Stimulated activated CD4-positive, alpha-beta T cell treated with anti-CD3 and anti-CD28 coated beads, Interleukin-4, amount 100 ng/mL, for 48 hours (primary cell): Measurements from ENCODE around the gene CD300LG.
"Not testable (repeated sequence)": the region's sequence is repeated elsewhere in the genome, so short reads cannot be mapped to it uniquely, and the experiment has no call there.

Source experiments
- DNase-seq, 2 donors: peaks; one replicate each; pipeline ENCODE4 v3.0.0-alpha.2; 2020; ENCODE audit warnings: low read depth in 2 of 2

Gene CD300LG

DNA sequence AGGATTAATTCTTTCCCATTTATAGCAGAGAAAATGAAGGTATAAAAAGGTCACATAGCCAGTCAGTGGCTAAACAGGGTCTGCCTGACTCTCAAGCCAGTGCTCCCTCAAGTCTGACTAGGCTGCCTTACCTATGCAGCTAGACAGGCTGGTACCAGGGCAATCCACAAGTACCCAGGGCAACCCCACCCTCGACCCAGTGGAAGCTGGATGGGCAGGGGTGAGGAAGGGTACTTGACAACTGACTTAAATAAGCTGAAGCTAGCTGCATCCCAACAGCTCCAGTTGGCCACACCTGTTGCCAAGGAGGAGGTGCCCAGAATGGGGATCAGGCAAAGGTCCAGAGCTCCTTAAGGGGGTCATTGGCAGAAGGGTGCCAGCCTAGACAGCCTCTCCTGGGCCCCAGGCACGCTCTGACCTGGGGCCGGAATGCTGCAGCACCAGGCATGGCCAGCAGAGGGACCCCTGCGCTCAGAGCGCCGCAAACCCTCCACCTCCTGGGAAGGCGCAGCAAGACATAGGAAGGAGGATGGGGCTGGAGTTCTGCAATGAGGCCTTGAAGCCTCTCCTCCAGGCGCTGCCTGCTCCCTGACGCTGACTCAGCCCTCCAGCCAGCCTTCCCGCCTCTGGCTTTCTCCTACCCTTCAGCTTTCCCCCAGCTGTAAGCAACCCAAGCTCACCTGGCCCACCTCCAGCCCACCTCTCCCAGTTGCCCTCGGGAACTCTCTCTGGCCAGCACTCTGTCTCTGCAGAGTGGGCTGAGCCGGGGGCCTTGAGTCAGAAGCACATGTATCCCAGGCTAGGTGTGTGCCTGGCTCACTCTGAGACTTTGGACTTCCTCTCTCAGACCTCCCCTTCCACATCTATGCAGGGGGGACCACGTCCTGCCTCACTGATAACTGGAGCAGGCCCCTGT lies 31.5 kb downstream of the CD300LG start:
- peak; percentile 44 to 70 for DNase-seq

GRCh38 chr17:43879723-43880419 lies 32.9 kb downstream of the CD300LG start:
- DNase-seq, result no peak

- peak; percentile 32 to 42 for DNase-seq
Observed at GRCh38 chr17:43880420-43880991, 33.5 kb downstream of the CD300LG start.

- no peak for DNase-seq
Observed at GRCh38 chr17:43881181-43881580, 34.2 kb downstream of the CD300LG start.

DNA sequence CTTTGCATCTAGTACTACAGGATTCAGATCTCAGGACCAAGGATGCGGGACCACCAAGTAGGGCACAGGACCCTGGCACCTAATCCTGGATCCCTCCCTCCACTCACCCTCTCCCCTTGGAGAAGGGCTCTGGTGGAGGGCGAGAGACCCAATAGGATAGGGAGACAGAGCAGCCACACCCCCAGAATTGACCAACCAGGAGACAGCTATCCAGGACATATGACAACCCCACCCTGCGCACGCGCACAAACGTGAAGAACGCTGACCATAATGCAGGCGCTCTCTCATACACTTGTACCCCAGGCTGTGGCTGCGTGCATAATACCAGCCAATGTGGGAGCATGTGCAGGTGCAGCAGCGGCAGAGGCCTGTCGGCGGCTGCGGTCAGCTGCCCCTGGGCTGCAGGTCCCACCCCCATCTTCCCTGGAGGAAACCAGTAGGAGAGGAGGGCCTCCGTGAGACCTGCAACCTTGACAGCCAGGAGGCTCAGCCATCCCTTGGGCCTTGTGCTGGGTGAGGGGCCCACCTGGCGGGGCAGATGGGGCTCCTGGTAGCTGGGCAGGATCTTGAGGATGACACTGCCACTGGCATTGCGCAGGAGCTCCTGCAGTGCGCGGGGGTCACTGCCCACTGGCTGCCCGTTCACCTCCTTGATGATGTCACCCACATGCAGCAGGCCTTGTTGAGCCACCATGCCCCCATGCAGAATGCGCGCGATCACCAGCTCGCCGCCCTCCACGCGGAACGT lies 35.0 kb downstream of the CD300LG start:
- DNase-seq, result no peak

DNA sequence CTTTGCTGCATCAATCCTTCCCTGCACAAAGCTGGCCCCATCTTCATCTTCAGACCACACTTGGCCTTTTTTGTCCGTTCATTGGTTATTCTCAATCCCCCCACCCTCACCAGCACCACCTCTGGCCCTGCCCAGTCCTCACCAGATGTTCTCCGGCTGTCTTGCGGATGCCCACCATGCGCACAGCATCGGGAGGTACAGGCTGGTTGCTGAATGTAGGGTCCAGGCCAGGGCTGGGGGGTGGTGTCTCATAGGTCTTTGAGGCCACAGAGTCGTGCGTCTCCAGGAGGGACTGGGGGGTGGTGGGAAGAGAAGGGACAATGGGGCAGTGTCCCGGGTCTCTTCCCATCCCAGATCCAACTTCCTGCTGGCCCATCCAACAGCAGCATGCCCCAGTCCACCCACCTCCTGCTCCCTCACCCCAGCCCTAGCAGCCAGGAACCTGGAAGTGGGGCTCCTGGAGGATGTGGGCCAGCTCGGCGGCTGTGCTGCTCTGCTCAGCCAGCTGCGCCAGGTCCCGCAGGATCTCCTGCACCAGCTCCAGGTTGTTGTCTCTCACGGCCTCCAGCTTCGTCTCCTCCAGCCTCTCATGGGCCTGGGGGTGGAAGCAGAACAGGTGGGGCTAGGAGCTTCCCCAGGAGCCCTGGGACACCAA lies 35.9 kb downstream of the CD300LG start:
- DNase-seq, result no peak

DNA sequence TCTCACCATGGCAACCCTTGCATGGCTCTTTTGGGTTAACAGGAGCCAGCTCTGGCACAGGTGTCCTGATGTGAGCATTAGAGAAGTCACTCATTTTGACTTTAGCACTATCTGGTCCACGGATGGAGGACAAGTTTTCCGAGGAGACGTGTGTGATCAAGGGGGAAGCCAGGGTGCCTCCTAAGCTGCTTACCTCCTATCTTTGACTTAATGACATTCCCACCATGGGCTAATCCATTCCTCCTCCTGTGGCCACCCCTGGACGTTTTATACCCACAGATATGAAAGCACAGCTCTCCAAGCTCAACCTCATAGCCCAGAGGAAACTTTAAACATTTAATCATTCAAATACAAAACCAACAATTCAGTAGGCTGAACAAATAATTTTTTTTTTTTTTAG lies 41.6 kb downstream of the CD300LG start:
- no peak for DNase-seq

DNA sequence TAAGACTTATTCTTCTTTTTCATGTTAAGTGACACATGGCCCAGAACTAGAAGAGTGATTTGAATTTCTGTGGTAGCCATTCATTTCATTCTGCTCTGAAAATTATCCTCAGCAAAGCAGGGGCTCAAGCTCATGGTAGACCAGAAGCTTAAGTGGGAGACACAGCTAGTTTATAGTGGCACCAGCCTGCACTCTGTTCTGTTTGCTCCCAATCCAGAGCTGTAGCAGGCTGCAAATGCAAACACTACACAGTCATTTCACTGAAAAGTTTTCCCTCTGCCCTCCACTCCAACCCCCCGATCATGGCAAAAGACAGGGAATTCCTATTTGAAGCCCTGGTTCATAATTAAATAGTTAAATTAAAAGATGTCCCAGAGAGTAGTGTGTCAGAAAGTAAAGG lies 43.3 kb downstream of the CD300LG start:
- DNase-seq, result no peak

DNA sequence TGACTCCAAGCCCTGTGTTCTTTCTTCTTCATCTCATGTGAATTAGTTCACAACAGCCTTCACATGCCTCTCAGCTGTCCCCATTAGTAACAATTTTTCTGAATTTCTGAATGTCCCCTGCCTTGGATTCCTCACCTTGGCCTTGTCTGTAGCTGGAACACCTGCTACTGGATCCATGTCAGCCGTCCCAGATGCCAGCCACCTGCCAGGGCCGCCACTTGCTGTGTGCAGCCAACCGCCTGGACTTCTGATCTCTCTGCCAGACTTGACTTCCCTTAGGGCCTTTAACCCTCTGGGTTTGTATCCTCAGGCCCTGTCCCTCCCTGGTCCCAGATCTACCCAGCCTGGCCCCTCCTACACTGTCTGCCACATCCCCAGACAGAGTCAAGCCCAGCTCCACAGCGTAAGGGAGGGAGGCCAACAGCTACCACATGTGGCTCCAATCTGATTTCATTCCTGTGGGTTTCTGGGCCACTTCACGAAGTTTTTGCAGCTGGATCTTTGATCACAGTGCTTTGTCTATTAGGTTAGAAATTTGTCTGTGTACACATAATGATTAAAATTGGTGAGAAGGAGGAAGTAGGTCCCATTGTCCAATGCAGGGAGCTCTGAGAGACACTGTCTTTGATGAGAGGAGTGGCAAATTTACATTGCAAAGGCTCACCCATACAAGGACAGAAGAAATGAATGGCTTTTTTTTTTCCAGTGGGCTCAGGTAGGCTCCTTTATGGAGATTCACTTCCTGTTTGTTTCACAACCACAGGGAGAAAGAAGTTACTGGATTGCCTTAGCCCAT lies 45.1 kb downstream of the CD300LG start:
- DNase-seq, result no peak

GRCh38 chr17:43892647-43892952 lies 45.6 kb downstream of the CD300LG start:
- no peak for DNase-seq

DNA sequence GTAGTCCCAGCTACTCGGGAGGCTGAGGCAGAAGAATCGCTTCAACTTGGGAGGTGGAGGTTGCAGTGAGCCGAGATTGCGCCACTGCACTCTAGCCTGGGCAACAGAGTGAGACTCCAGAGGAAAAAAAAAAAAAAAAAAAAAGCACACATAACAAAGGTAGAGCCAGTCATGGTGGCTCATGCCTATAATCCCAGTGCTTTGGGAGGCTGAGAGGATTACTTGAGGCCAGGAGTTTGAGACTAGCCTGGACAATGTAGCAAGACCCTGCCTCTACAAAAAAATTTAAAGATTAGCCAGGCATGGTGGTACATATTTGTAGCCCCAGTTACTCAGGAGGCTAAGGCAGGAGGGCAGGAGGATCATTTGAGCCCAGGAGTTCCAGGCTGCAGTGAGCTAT lies 47.5 kb downstream of the CD300LG start:
- not testable (repeated sequence) for DNase-seq

GRCh38 chr17:43897831-43898230 lies 50.9 kb downstream of the CD300LG start:
- DNase-seq, result no peak

DNA sequence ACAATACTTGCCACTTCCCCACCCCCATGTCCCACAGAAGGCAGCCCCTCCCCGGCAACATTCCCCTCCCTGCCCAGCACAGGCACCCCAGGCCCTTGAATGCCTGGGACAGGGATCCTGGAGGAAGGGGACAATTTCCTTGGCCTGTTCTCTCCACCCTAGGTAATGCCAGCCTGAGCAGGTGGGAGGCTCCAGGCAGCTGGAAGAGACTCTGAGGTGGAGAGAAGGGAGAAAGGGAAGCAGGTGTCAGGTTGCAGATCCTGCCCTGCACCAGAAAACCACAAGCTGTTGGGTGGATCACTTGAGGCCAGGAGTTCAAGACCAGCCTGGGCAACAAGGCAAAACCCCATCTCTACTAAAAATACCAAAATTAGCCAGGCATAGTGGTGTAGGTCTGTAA lies 51.5 kb downstream of the CD300LG start:
- no peak for DNase-seq

DNA sequence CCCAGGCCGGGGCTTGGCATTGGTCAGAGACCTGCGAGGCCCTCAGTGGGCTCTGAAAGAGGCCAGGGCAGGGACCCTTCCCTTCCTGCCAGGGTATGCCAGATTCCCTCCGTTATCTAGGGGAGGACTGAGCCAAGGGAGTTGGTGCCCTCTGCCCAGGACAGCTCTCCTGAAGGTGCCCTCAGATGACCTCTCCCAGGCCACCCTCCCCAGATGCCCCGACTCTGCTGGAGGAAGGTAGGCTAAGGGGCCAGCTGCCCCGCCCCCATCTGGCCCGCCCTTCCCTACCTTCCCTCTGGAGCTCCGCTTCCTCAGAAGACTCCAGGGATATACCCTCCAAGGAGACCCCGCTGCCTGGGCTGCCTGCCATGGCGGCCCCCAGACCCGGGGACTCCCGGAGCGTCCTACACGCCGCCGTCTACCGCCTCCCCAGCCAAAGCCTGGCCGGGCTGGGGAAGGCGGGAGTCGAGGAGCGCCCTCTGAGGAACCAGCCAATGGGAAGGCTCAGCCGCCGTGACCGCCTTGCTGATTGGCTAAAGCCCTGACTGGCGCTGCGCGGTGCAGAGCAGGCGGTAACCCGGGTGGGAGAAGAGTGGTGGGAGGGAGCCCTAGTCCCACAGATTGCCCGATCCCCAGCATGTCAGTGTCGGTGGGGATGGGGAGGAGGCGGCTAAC lies 53.3 kb downstream of the CD300LG start:
- peak; percentile 81 to 82 for DNase-seq

DNA sequence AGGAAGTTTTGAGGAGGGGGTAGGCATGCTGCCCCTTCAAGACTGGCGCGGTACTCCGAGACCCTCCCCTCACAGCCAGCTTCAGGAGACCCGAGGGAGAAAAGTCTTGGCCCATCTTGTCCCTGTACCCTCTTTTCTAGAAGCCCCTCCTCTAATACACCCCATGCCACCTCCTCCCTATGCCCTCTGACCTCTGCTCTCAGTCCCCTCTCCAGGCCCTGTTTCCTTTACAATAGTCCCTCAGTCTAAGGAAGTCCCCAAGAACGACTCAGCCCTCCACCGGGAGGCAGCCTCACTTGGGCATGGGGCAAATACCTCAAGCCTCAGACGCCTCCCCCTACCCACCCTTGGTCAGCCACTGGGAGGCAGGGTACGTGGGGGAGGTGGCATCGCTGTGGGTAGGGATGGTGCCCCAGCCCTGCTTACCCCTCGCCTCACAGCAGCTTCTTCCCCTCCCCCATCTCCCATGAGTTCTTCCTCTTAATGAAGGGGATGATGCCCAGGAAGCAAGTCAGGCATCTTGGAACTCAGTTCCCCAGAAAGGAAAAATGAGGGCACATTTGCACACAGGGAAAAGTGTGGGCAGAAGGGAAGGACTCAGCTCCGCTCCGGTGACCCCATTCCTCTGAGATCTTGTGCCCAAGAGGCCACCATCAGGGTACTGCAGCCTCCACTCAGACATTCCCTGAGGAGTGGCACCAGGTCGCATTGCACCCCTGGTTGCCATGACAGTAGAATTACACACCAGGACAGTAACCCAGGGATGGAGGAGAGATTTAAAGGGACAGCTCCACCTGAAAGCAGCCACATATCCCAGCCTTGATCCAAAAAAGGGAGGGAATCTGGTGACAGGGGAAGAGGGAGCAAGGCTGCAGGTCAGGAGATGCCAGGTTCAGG lies 54.1 kb downstream of the CD300LG start:
- DNase-seq, result no peak

- no peak for DNase-seq
Observed at GRCh38 chr17:43901861-43902589, 55.0 kb downstream of the CD300LG start.

DNA sequence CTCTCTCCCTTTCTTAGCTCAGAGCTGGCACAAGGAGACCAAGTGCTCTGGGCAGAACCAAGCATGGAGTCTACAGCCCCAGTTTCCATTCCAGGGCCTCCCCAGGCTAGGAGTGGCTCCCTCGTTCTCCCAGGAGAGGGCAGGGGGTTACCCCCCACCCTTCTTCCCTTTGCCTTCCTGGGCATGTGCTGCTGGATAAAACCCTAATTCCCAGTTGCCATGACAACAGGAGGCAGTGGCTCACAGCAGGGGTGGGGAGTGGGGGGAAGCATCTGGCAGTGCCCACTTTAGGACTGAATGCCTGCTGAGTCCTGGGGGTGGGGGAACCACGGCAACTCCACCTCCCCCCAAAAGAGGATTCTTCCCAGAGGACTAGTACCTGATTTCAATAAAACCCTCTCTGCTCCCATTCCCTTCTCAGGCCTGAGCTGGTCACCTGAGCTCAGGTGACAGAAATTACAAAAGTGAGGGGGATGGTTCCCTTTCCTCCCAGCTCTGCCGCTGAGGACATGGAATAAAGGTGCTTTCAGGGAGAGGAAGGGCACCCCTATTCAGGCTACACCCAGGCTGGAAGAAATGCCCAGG lies 58.5 kb downstream of the CD300LG start:
- DNase-seq, result no peak
